ENCODE measurements around the gene CTSO.

DNA sequence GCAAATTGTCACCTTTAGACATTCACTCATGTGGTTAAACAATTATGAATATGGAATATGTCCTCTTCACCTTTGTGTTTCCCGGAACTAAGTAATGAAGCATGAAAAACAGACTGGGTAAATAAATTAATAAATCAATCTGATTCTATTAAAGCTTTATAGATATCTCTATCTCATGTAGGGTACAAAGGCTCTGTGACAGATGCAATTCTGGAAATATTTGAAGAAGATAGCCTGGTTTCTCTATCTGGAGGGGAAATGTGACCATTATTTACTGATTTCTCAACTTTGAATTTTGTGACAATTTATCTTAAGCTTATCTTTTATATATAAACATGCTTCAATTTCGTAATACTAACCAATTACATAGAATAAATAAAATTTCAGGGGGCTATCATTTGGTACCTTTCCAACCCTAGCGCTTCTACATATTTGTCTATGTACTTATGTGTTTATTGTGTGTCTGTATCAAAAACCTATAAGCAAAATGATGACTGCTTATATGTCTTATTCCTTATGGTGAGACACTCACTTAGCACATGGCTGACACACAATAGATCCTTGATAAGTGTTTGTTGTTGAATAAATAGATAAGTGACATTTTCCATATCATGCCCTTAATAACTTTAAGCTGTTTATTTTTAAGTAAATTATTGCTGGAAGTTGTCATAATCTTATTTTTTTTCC lies 9.9 kb downstream of the CTSO start:
- TF ChIP-seq CTCF (conservative IDR thresholded peaks at IDR 0.05 in 1 of 2, IDR thresholded peaks at IDR 0.05 in 1 of 2; ENCODE audit: extremely low read depth in 1 of 2, insufficient read depth in 1 of 2, low read depth in 1 of 2, low read length in 2 of 2) (no peak), EZH2 (IDR thresholded peaks at IDR 0.05; ENCODE audit: borderline replicate concordance, low read length) (no peak)
